Lower leg skin (tissue), 3 donors: ENCODE measurements around the gene HNRNPK.

Experiments
- CTCF ChIP-seq, 3 donors: fragments of 450-650 bp; IDR thresholded peaks; one replicate each; pipeline ENCODE4 v1.5.1; 2016; ENCODE audit warnings: antibody characterized with exemption in 3 of 3, mild to moderate bottlenecking in 3 of 3, moderate library complexity in 2 of 3
- POLR2A ChIP-seq, 2 donors: fragments of 450-650 bp; IDR thresholded peaks; one replicate each; pipeline ENCODE4 v1.6.1; 2016 to 2017; ENCODE audit warnings: antibody characterized with exemption in 2 of 2, mild to moderate bottlenecking in 1 of 2, moderate library complexity in 1 of 2

GRCh38 chr9:83930881-83931280, 49.1 kb downstream of the HNRNPK start:
- no peak for TF ChIP-seq POLR2A (IDR thresholded peaks at IDR 0.05)
- TF ChIP-seq CTCF (IDR thresholded peaks at IDR 0.05), result no peak
